ENCODE results near the gene BRD8. TPM values are rescaled to one million over a fixed set of nuclear protein-coding genes. Genes with fewer than 3 reads are reported as not detected.
A peak's percentile ranks its signal among the peaks of the same experiment; 100 is the strongest.
"Not testable (repeated sequence)": the region's sequence is repeated elsewhere in the genome, so short reads cannot be mapped to it uniquely, and the experiment has no call there.

The BRD8 gene, protein sequence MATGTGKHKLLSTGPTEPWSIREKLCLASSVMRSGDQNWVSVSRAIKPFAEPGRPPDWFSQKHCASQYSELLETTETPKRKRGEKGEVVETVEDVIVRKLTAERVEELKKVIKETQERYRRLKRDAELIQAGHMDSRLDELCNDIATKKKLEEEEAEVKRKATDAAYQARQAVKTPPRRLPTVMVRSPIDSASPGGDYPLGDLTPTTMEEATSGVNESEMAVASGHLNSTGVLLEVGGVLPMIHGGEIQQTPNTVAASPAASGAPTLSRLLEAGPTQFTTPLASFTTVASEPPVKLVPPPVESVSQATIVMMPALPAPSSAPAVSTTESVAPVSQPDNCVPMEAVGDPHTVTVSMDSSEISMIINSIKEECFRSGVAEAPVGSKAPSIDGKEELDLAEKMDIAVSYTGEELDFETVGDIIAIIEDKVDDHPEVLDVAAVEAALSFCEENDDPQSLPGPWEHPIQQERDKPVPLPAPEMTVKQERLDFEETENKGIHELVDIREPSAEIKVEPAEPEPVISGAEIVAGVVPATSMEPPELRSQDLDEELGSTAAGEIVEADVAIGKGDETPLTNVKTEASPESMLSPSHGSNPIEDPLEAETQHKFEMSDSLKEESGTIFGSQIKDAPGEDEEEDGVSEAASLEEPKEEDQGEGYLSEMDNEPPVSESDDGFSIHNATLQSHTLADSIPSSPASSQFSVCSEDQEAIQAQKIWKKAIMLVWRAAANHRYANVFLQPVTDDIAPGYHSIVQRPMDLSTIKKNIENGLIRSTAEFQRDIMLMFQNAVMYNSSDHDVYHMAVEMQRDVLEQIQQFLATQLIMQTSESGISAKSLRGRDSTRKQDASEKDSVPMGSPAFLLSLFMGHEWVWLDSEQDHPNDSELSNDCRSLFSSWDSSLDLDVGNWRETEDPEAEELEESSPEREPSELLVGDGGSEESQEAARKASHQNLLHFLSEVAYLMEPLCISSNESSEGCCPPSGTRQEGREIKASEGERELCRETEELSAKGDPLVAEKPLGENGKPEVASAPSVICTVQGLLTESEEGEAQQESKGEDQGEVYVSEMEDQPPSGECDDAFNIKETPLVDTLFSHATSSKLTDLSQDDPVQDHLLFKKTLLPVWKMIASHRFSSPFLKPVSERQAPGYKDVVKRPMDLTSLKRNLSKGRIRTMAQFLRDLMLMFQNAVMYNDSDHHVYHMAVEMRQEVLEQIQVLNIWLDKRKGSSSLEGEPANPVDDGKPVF
- total RNA-seq, result 10 to 100 TPM; 45.9 to 84.6 TPM

DNA sequence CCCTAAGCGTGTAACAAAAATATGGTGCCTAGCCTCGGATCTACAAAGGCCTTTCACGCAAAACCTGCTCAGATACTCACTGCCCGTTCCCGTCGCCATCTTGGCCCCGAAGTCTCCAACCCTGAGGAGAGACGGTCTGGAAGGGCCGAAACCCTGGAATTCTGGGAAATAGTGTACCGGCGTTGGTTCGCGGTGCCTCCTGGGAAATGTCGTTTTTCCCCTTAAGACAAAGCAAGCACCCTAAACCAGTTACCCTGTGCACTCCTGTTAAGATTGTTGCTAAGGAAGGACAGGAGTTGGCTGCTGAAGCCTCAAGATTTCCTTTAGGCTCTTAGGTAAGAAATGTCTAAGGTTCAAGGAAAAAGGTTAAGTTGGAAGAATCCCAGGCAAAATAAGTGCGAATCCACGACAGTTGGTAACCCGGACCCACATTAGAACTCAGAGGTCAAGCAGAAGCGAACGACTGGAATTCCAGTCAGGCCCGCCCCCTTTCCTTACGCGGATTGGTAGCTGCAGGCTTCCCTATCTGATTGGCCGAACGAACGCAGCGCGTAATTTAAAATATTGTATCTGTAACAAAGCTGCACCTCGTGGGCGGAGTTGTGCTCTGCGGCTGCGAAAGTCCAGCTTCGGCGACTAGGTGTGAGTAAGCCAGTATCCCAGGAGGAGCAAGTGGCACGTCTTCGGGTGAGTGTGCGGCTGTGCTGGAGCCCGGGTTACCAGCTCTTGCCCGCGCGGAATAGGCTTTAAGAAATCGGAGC is at the start of gene BRD8, which contains the start of gene KIF20A:
TSS of gene BRD8 (minus strand) at position 115 of the 761 bp plus-strand sequence. CDS start at position 99, 16 bp downstream.
TSS of gene KIF20A (plus strand) at position 597 of the 761 bp plus-strand sequence. CDS start 569 bp downstream, outside the sequence.
- Mint-ChIP-seq H3K36me3 (peaks cover 4% of the 10 kb centered on the region), H3K4me3 (no peak within 1 kb of the TSS), H3K9me3 (no peaks in the 10 kb centered on the region), H3K4me1 (ENCODE audit: low read depth in 2 of 2) (peaks cover 0 to 15% of the 10 kb centered on the region in 2 donors), H3K27ac (no peak within 1 kb of the TSS), H3K27me3 (no peaks in the 10 kb centered on the region)
- DNase-seq (ENCODE audit: low spot score), result peak; percentile 93
- ATAC-seq, result peak; percentile 93 to 96

DNA sequence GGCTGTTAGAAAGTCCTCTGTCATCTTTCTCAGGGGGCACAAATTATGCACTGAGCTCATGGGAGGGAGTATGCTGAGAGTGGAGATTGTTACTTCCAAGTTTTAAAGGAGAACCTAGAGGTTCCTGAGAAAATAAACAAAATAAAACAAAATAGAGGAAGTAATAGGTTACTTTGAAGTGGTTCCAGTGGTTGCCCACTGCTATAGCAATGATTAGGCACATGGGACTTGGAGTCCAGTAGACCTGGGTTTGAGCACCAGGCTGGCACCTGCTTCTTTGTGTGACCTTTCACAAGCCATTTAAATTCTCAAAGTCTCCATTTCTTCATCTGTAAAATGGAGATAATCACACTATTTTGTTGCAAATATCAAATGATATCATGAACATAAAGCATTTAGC is 48.5 kb upstream of the BRD8 start:
- Mint-ChIP-seq H3K36me3 (no peaks in the 10 kb centered on the region), H3K27me3 (peaks cover 10 to 11% of the 10 kb centered on the region in 2 donors), H3K4me1 (ENCODE audit: low read depth in 2 of 2) (peaks cover 5 to 6% of the 10 kb centered on the region in 2 donors), H3K27ac (no peak overlapping the region), H3K9me3 (no peaks in the 10 kb centered on the region), H3K4me3 (no peak overlapping the region)
- DNase-seq (ENCODE audit: low spot score) (no peak), ATAC-seq (no peak)

DNA sequence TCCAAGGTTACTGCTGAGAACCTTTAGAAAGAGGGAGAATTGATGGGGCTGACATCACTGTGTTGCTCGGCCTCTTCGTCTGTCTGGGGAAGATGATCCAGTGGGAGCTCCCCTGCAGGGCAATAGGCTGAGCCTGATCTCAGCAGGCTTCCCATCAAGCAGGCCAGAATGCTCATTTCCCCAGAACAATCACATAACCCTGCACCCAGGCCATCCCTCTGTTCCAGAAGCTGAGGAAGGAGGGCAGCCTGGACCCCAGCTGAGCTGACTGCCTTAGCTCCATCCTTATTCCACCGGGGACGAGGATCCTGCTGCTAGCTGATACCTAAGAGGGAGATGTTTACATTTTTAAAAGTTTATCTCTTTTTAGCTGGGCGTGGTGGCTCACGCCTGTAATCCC is 46.3 kb upstream of the BRD8 start:
- Mint-ChIP-seq H3K36me3 (no peaks in the 10 kb centered on the region), H3K4me1 (ENCODE audit: low read depth in 2 of 2) (peaks cover 5 to 6% of the 10 kb centered on the region in 2 donors), H3K4me3 (no peak overlapping the region), H3K27me3 (peaks cover 4 to 5% of the 10 kb centered on the region in 2 donors), H3K27ac (no peak overlapping the region), H3K9me3 (no peaks in the 10 kb centered on the region)
- DNase-seq (ENCODE audit: low spot score) (no peak), ATAC-seq (peak in 1 of 2 donors; percentile 15)

DNA sequence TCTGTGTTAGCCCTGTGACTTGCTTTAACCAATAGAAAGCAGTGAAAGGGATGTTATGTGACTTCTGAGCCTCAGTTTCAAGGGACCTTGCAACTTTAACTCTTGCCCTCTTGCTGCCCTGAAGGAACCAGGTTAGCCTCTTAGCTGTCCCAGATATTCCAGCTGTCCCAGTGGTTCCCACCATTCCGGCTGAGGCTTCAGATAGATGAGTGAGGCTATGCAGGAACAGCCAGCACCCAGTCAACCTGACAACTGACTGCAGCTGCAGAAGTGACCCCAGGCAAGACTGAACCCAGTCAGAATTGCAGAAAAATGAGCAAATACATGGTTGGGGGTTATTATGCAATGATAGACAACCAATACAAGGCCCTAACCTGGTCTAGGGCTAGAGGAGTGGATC is 45.1 kb upstream of the BRD8 start:
- Mint-ChIP-seq H3K27ac (no peak overlapping the region), H3K4me1 (ENCODE audit: low read depth in 2 of 2) (peaks cover 5 to 6% of the 10 kb centered on the region in 2 donors), H3K9me3 (no peaks in the 10 kb centered on the region), H3K27me3 (peaks cover 7 to 12% of the 10 kb centered on the region in 2 donors), H3K4me3 (no peak overlapping the region), H3K36me3 (no peaks in the 10 kb centered on the region)
- ATAC-seq (peak in 1 of 2 donors; percentile 20), DNase-seq (ENCODE audit: low spot score) (no peak)

DNA sequence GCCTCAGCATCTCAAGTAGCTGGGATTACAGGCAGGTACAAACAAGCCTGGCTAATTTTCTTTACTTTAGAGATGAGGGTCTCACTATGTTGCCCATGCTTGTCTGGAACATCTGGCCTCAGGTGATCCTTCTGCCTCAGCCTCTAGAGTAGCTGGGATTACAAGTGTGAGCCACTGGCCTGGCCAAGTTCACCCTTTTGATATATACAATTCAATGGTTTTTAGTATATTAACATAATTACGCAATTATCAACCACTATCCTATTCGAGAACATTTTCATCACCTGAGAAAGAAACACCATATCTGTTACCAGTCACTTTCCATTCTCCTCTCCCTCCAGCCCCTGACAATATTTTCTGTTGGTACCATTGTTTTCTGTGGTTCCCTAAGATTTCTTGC is 38.4 kb upstream of the BRD8 start:
- Mint-ChIP-seq H3K9me3 (no peaks in the 10 kb centered on the region), H3K27ac (no peak overlapping the region), H3K4me1 (ENCODE audit: low read depth in 2 of 2) (peaks cover 9 to 13% of the 10 kb centered on the region in 2 donors), H3K4me3 (no peak overlapping the region), H3K27me3 (peaks cover 3 to 7% of the 10 kb centered on the region in 2 donors), H3K36me3 (no peaks in the 10 kb centered on the region)
- DNase-seq (ENCODE audit: low spot score) (no peak), ATAC-seq (no peak)

DNA sequence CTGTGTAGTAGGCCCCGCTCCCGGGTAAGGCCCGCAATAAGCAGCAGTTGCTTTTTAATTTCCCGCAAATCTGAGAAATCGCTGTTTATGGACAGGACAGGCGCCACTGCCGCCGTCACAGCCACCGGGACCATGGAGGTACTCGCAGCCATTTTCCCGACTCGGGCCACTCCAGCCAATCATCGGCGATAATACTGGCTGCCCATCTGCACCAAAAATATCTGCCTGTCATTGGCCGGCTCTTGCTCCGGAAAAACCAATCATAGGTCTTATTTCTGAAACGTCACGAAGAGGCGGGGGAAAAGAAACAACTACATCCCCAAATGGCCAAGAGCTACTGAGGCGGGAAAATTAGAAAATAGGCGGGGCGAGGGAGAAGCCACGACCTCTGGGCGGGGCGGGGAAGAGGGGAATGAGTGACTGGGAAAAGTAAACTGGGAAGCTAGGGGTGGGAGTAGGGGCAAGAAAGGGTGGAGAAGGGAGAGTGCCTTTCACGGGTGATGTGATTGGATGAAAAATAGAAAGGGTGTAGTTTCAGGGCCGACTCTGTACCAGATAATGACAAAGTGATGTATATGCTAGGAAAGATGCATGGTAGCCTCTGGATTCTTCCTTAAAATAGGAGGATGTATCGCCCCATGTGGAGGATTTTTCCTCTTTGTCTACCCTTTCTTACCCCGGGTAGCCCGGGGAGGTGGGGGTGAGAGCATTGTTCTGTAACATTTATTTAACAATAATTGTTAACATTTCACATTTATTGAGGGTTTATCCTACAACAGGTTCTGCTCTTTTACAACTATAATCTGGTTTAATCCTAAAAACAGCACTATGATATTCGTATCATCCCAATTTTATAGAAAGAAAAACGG is 35.0 kb upstream of the BRD8 start, which contains the start of gene CDC23:
TSS of gene CDC23 (minus strand) at position 163 of the 869 bp plus-strand sequence. CDS start at position 152, 11 bp downstream.
- H3K27me3 Mint-ChIP-seq, result no peaks in the 10 kb centered on the region
- DNase-seq (ENCODE audit: low spot score) (peak; percentile 92), ATAC-seq (peak; percentile 98 to 99)
- no peaks in the 10 kb centered on the region for H3K9me3 Mint-ChIP-seq
- peak within 1 kb of the TSS; percentile 92 to 99 for H3K27ac Mint-ChIP-seq
- H3K4me1 Mint-ChIP-seq (ENCODE audit: low read depth in 2 of 2), result peaks cover 16 to 19% of the 10 kb centered on the region in 2 donors
- H3K4me3 Mint-ChIP-seq, result peak within 1 kb of the TSS; percentile 99
- peaks cover under 1% of the 10 kb centered on the region for H3K36me3 Mint-ChIP-seq

DNA sequence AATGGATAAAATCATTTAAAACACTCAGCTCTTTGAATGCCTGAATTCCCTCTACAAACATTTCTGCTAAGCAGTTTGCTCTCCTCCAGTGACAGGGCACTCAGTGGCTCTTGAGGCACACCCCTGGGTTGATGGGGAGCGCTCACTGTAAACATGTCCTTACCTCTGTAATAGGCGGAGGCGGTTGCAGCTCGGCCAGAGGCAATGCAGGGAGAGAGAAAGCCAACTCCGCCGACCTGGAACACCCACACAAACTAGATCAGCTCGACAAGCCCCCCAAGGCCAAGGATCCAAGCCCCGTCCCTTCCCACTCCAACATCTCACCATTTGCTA is 34.4 kb upstream of the BRD8 start:
- peak overlapping the region; percentile 99 for H3K4me3 Mint-ChIP-seq
- peak overlapping the region; percentile 92 to 99 for H3K27ac Mint-ChIP-seq
- no peaks in the 10 kb centered on the region for H3K27me3 Mint-ChIP-seq
- no peak for DNase-seq (ENCODE audit: low spot score)
- H3K4me1 Mint-ChIP-seq (ENCODE audit: low read depth in 2 of 2), result peaks cover 19% of the 10 kb centered on the region in 2 donors
- ATAC-seq, result peak; percentile 43 to 49
- H3K9me3 Mint-ChIP-seq, result no peaks in the 10 kb centered on the region
- H3K36me3 Mint-ChIP-seq, result peaks cover 5% of the 10 kb centered on the region

DNA sequence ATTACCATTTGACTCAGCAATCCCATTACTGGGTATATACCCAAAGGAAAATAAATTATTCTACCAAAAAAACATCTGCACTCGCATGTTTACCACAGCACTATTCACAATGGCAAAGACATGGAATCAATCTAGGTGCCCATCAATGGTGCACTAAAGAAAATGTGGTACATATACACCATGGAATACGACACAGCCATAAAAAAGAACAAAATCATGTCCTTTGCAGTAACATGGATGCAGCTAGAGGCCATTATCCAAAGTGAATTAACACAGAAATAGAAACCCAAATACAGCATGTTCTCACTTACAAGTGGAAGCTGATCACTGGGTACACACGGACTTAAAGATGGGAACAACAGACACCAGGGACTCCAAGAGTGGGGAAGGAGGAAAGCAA is 32.6 kb upstream of the BRD8 start:
- H3K4me3 Mint-ChIP-seq, result peak overlapping the region; percentile 17
- ATAC-seq (no peak), DNase-seq (ENCODE audit: low spot score) (no peak)
- no peaks in the 10 kb centered on the region for H3K27me3 Mint-ChIP-seq
- peaks cover 5% of the 10 kb centered on the region for H3K36me3 Mint-ChIP-seq
- peaks cover 19% of the 10 kb centered on the region in 2 donors for H3K4me1 Mint-ChIP-seq (ENCODE audit: low read depth in 2 of 2)
- peak overlapping the region in 1 of 2 donors; percentile 53 for H3K27ac Mint-ChIP-seq
- no peaks in the 10 kb centered on the region for H3K9me3 Mint-ChIP-seq

DNA sequence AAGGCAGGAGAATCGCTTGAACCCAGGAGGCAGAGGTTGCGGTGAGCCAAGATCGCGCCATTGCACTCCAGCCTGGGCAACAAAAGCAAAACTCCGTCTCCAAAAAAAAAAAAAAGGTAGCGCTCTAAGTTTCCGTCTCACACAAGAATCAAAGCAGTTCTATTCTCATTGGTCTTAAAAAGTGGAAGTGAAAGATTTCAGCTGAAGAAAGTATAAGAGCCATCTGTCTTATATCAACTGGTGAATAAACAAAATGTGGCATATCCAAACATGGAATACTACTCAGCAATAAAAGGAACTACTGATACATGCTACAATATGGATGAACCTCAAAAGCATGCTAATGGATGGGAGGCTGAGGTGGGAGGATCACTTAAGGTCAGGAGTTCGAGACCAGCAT is 15.4 kb upstream of the BRD8 start:
- H3K27me3 Mint-ChIP-seq; H3K4me3 Mint-ChIP-seq; DNase-seq (ENCODE audit: low spot score); H3K4me1 Mint-ChIP-seq (ENCODE audit: low read depth in 2 of 2); H3K9me3 Mint-ChIP-seq; H3K27ac Mint-ChIP-seq; ATAC-seq: not testable (repeated sequence)
- peaks cover 19% of the 10 kb centered on the region for H3K36me3 Mint-ChIP-seq

DNA sequence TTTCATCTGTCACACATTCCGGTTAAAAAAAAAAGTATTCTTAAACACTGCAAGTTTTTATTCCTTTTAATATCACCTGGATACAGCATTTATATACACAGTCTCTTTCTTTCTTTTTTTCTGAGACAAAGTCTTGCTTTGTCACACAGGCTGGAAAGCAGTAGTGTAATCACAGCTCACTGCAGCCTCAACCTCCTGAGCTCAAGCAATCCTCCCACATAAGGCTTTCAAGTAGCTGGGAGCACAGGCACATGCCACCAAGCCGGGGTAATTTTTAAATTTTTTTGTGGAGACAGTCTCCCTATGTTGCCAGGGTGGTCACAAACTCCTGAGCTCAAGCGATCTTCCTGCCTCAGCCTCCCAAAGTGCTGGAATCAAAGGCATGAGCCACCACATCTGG is 14.4 kb upstream of the BRD8 start:
- H3K27ac Mint-ChIP-seq, result no peak overlapping the region
- no peak for ATAC-seq

DNA sequence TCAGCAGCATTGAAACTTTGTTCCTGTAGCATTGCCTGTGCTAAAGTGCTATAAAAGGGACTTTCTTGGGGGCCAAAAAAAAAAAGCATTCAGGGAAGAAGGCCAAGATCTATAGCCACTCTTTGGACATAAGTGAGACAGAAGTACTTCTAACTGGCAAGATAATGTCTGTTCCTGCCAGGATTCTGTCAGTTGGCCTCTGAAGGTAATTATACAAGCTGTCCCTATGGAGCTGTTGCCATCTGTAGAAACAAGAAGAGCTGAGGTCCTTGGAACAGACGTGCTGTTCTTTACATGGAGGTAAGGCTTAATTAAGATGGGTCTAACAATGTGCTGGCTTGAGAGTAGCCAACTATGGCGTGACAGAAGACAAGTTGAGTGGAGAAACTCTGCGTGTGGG is 10.2 kb upstream of the BRD8 start:
- ATAC-seq, result no peak
- peaks cover 29% of the 10 kb centered on the region for H3K36me3 Mint-ChIP-seq
- DNase-seq (ENCODE audit: low spot score), result no peak
- H3K4me1 Mint-ChIP-seq (ENCODE audit: low read depth in 2 of 2), result peaks cover 7 to 8% of the 10 kb centered on the region in 2 donors
- no peak overlapping the region for H3K27ac Mint-ChIP-seq
- H3K9me3 Mint-ChIP-seq, result no peaks in the 10 kb centered on the region
- H3K4me3 Mint-ChIP-seq, result no peak overlapping the region
- H3K27me3 Mint-ChIP-seq, result no peaks in the 10 kb centered on the region

More for the DNA sequence above, 14.4 kb upstream of the BRD8 start:
- H3K27me3 Mint-ChIP-seq, result no peaks in the 10 kb centered on the region
- no peak for DNase-seq (ENCODE audit: low spot score)
- no peaks in the 10 kb centered on the region for H3K9me3 Mint-ChIP-seq
- no peak overlapping the region for H3K4me3 Mint-ChIP-seq
- H3K4me1 Mint-ChIP-seq (ENCODE audit: low read depth in 2 of 2), result no peaks in the 10 kb centered on the region
- peaks cover 22% of the 10 kb centered on the region for H3K36me3 Mint-ChIP-seq

DNA sequence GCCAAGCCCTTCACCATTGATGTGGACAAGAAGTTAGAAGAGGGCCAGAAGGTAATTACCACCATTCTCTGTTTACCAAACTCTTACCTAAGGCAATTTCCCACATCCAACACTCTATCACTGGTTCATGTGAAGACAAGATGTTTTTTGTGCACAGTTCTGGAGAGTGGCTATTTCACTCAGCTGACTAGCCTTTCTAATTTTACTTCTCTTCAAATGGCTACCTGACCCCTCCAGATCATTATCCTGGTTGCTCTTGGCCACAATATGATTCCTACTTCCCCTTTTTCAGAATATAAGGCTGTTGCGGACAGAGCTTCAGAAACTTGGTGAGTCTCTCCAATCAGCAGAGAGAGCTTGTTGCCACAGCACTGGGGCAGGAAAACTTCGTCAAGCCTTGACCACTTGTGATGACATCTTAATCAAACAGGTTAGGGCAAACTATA is 7.6 kb upstream of the BRD8 start:
- Mint-ChIP-seq H3K27ac (peak overlapping the region in 1 of 2 donors; percentile 11), H3K9me3 (no peaks in the 10 kb centered on the region), H3K27me3 (no peaks in the 10 kb centered on the region), H3K4me3 (no peak overlapping the region), H3K36me3 (peaks cover 24% of the 10 kb centered on the region), H3K4me1 (ENCODE audit: low read depth in 2 of 2) (peaks cover 7 to 8% of the 10 kb centered on the region in 2 donors)
- peak in 1 of 2 donors; percentile 53 for ATAC-seq
- no peak for DNase-seq (ENCODE audit: low spot score)
